MV-4-11 (cell line): ENCODE measurements around the gene PKMYT1.
"Not testable (repeated sequence)": the region's sequence is repeated elsewhere in the genome, so short reads cannot be mapped to it uniquely, and the experiment has no call there.

Experiments
- DNase-seq: peaks from one replicate; lab custom pipeline; 2025; lab: John Stamatoyannopoulos, UW

Gene PKMYT1

GRCh38 chr16:2931231-2931914, 48.9 kb downstream of the PKMYT1 start:
- DNase-seq, result not testable (repeated sequence)

DNA sequence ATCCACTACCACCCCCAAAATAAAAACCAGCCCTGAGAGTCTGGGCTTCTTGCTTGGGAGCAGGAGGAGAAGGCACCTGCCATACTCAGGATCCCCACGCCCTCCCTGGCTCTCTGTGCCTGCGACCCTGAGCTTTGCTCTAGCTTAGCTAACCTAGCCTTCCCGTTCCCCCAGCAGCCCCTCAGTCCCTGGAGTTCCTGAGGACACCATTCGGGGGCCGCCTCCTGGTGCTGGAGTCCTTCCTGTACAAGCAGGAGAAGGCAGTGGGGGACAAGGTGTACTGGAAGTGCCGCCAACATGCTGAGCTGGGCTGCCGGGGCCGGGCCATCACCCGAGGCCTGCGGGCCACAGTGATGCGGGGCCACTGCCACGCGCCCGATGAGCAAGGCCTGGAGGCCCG, 50.0 kb downstream of the PKMYT1 start:
- no peak for DNase-seq

- no peak for DNase-seq
These were observed 50.6 kb downstream of the PKMYT1 start for GRCh38 chr16:2929693-2930092.

- DNase-seq, result no peak
These were observed 51.5 kb downstream of the PKMYT1 start for GRCh38 chr16:2928796-2929195.

- DNase-seq, result not testable (repeated sequence)
These were observed 52.1 kb downstream of the PKMYT1 start for GRCh38 chr16:2928151-2928550.

DNA sequence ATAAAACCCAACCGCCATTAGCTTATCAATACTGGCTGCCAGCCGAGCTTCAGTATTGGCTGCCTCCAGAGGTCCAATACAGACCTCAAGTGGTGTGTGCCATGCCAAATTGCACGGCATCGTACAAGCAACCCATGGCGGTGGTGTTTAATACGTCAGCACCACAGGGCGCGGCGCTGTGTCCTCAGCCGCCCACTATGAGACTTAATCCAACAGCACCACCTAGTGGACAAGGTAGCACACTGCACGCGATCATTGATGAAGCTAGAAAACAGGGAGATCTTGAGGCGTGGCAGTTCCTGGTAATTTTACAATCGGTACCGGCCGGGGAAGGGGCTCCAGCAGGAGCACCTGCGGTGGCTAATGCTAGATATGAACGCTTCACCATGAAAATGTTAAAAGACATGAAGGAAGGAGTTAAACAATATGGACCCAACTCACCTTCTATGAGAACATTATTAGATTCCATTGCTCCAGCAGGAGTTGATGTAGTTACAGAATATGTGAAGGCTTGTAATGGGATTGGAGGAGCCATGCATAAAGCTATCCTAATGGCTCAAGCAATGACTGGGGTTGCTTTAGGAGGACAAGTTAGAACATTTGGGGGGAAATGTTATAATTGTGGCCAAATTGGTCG, 53.1 kb downstream of the PKMYT1 start:
- DNase-seq, result peak; percentile 76

DNA sequence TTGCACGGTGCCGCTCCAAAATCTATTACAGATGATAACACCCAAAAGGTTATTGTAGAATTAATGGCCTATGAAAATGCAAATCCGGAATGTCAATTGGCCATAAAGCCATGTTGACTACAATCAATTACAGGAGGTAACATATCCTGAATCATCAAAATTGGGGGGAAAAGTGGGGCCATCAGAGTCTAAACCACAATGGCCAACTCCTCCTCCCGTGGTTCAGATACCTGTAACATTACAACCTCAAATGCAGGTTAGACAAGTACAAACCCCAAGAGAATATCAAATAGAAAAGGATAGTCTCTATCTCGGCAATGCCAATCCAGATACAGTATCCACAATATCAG, 53.6 kb downstream of the PKMYT1 start:
- no peak for DNase-seq

- DNase-seq, result no peak
These were observed 54.1 kb downstream of the PKMYT1 start for GRCh38 chr16:2925951-2926649.

DNA sequence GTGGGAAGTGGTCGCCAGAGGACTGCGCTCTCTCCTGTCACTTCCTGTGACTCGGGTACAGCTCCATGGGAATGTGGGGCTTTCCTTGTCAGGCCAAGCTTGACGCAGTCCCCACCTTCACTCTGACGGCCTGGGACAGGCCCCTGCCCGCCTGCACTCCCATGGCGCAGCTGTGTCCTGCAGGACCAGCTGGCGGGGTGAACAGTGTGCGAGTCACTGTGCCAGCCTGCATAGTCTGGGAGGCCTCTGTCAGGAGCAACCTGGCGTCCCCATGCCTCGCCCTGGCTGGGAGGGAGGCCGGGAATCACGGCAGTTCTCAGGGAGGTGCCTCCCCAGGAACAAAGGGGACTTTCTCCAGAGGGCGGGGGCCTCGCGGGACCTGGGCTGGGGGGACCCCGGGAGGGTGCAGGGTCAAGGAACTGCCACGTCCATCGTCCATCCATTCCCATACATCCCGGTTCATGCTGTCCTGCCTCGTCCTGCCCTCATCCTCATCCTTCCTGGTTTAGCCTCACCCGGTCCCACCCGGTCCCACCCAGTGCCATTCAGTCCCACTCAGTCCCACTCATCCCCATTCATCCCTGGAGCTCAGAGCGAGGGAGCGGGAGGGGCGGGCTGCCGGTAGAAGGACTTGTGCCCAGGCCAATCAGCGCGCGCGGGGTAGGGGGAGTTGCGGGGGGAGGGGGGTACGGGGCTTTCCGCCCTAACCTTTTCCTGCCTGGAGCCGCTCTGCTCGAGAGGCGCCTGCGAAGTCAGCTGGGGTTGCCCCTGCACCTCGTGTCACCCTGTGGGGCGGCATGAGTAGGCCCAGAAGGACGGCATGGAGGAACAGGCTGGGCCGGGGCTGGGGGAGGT, 55.1 kb downstream of the PKMYT1 start:
- DNase-seq, result no peak

- DNase-seq, result no peak
These were observed 56.8 kb downstream of the PKMYT1 start for GRCh38 chr16:2923481-2923880.
